ENCODE results near the gene ZNF140. TPM values are rescaled to one million over a fixed set of nuclear protein-coding genes. Genes with fewer than 3 reads are reported as not detected.

ZNF140 gene
- total and polyA plus RNA-seq, 2 experiments from 2014 or later = 21.8 to 24.1 TPM

DNA sequence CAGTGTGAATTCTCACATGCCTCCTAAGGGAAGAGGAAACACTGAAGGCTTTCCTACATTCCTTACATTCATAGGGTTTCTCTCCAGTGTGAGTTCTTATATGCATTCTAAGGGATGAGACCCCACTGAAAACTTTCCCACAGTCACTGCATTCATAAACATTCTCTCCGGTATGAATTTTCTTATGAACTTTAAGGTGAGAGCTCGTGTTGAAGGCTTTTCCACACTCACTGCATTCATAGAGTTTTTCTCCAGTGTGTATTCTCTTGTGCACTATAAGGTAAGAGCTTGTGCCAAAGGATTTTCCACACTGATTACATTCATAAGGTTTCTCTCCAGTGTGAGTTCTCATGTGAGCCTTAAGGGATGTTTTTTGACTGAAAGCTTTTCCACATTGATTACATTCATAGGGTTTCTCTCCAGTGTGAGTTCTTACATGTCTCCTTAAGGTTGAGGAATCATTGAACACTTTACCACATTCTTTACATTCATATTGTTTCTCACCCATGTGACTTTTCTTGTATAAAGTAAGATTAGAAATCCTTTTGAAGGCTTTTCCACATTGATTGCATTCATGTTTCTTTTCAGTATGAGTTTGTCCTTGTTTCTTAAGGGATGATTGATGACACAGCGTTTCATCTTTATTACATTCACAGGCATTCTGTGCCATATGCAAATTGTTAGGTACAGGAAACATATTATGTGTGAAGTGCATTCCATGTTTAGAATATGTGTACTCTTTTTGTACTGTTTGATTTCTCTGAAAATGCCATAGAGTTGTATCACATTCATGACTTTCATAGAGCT is 39.9 kb downstream of the ZNF140 start:
- no peak for DNase-seq (ENCODE audit: low spot score)
- Histone ChIP-seq H3K4me1 (ENCODE audit: insufficient read depth) (no peaks in the 10 kb centered on the region), H3K27me3 (no peaks in the 10 kb centered on the region), H3K4me2 (no peak overlapping the region), H3K9me2 (replicated peaks; ENCODE audit: insufficient read depth) (no peaks in the 10 kb centered on the region), H3K27ac (no peak overlapping the region), H3K36me3 (replicated peaks; ENCODE audit: insufficient read depth, low read depth) (peaks cover 18% of the 10 kb centered on the region), H3K4me3 (no peak overlapping the region), H2AFZ (no peak overlapping the region), H4K20me1 (ENCODE audit: insufficient read depth, poor library complexity, severe bottlenecking) (no peaks in the 10 kb centered on the region), H3K9me3 (ENCODE audit: low read depth) (peaks cover 83% of the 10 kb centered on the region), H3K79me2 (peaks cover 5% of the 10 kb centered on the region)
- TF ChIP-seq EZH2 (IDR thresholded peaks at IDR 0.05; ENCODE audit: borderline replicate concordance) = no peak
- no peak for TF ChIP-seq EZH2phosphoT487 (IDR thresholded peaks at IDR 0.05; ENCODE audit: low read depth, severe bottlenecking, unreplicated experiment)
- WGBS (ENCODE audit: low lambda C conversion rate, missing lambda C conversion rate) = 93% methylated on average over 3 of the region's 3 CpGs

DNA sequence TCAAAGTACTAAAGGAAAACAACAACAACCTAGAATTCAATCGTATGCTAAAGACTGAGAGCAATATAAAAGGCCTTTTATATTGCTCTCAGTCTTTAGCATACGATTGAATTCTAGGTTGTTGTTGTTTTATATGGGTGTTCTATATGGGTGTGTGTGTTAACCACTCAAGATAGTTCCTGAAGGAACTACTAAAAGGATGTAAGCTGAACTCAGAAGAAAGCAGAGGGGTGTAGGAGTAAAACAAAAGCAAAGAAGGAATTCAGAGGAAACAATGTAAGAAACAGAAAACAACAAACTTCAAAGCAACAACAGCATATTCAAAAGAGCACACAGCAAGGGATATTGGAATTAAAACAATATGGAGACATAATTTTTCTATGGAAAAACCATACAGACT is 44.0 kb downstream of the ZNF140 start:
- 95% methylated on average over 2 of the region's 2 CpGs for WGBS (ENCODE audit: low lambda C conversion rate, missing lambda C conversion rate)
- Histone ChIP-seq H3K4me3 (no peak overlapping the region), H3K27ac (no peak overlapping the region), H3K79me2 (peaks cover 30% of the 10 kb centered on the region), H3K4me2 (no peak overlapping the region), H3K4me1 (ENCODE audit: insufficient read depth) (no peaks in the 10 kb centered on the region), H2AFZ (no peak overlapping the region), H3K9me2 (replicated peaks; ENCODE audit: insufficient read depth) (no peaks in the 10 kb centered on the region), H3K36me3 (replicated peaks; ENCODE audit: insufficient read depth, low read depth) (peaks cover 18% of the 10 kb centered on the region), H3K9me3 (ENCODE audit: low read depth) (peaks cover 77% of the 10 kb centered on the region), H4K20me1 (ENCODE audit: insufficient read depth, poor library complexity, severe bottlenecking) (no peaks in the 10 kb centered on the region), H3K27me3 (no peaks in the 10 kb centered on the region)
- no peak for DNase-seq (ENCODE audit: low spot score)
- TF ChIP-seq EZH2 (IDR thresholded peaks at IDR 0.05; ENCODE audit: borderline replicate concordance) = no peak
- TF ChIP-seq, protein P1, sequence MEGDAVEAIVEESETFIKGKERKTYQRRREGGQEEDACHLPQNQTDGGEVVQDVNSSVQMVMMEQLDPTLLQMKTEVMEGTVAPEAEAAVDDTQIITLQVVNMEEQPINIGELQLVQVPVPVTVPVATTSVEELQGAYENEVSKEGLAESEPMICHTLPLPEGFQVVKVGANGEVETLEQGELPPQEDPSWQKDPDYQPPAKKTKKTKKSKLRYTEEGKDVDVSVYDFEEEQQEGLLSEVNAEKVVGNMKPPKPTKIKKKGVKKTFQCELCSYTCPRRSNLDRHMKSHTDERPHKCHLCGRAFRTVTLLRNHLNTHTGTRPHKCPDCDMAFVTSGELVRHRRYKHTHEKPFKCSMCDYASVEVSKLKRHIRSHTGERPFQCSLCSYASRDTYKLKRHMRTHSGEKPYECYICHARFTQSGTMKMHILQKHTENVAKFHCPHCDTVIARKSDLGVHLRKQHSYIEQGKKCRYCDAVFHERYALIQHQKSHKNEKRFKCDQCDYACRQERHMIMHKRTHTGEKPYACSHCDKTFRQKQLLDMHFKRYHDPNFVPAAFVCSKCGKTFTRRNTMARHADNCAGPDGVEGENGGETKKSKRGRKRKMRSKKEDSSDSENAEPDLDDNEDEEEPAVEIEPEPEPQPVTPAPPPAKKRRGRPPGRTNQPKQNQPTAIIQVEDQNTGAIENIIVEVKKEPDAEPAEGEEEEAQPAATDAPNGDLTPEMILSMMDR (IDR thresholded peaks at IDR 0.05; ENCODE audit: poor library complexity) = no peak
- TF ChIP-seq EZH2phosphoT487 (IDR thresholded peaks at IDR 0.05; ENCODE audit: low read depth, severe bottlenecking, unreplicated experiment) = no peak

DNA sequence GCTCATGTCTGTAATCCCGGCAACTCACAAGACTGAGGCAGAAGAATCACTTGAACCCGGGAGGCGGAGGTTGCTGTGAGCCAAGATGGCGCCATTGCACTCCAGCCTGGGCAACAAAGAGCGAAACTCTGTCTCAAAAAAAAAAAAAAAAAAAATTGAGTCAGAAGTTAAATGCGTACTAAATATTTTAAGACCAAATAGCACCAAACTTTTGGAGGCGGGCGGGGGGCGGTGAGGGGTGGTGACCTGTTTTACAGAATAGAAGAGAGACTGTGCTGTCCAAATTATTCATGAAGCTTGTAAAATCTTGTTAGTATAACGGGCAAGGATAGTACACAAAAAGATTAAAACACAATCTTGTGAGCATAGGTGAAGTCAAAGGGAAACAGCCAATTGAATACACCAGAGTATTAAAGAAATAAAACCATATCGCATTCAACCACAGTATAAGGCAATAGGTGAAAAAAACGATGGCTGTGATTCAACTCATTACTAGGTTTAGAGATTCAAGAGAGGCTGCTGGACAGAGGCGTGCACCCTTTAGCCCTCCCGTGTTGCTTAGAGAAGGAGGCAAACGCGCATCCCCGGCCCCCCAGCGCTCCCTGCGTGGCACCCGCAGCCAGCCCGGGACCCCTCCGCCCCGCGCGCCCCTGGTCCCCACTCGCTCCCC is 48.8 kb downstream of the ZNF140 start:
- 31% methylated on average over 22 of the region's 26 CpGs for WGBS (ENCODE audit: low lambda C conversion rate, missing lambda C conversion rate)
- Histone ChIP-seq H3K4me2 (peak overlapping the region; percentile 80), H4K20me1 (ENCODE audit: insufficient read depth, poor library complexity, severe bottlenecking) (no peaks in the 10 kb centered on the region), H3K4me3 (peak overlapping the region; percentile 55), H3K9me2 (replicated peaks; ENCODE audit: insufficient read depth) (no peaks in the 10 kb centered on the region), H3K27ac (peak overlapping the region; percentile 98), H3K4me1 (ENCODE audit: insufficient read depth) (peaks cover 5% of the 10 kb centered on the region), H2AFZ (peak overlapping the region; percentile 80), H3K9me3 (ENCODE audit: low read depth) (peaks cover 38% of the 10 kb centered on the region), H3K79me2 (peaks cover 53% of the 10 kb centered on the region), H3K36me3 (replicated peaks; ENCODE audit: insufficient read depth, low read depth) (no peaks in the 10 kb centered on the region), H3K27me3 (no peaks in the 10 kb centered on the region)
- TF ChIP-seq EZH2 (IDR thresholded peaks at IDR 0.05; ENCODE audit: borderline replicate concordance) (no peak), EZH2phosphoT487 (IDR thresholded peaks at IDR 0.05; ENCODE audit: low read depth, severe bottlenecking, unreplicated experiment) (no peak)
- TF ChIP-seq, protein P1 (IDR thresholded peaks at IDR 0.05; ENCODE audit: poor library complexity) = no peak
- no peak for DNase-seq (ENCODE audit: low spot score)
